HuH-7 (cell line): ENCODE measurements around the gene FHIT.

Source experiments
- DNase-seq: peaks from one replicate; pipeline ENCODE4 v3.0.0; 2011; ENCODE audit warnings: low spot score

Gene FHIT

DNA sequence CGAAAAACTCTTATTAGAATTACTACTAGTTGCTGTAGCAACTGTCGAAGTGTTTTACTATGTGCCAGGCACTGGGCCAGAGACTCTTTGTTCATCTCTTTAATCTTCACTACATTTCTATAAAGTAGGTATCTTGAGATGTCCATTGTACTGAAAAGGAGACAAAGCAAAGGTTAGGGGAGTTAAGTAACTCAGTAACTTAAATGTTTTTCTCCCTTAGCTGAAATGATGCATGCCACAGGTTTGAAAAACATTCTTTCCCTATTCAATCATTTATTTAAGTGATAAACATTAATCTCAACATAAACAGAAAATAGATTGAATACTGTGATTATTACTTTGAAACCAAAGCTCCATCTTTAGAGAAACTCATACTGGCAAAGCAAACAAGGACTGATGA lies 776.2 kb downstream of the FHIT start:
- DNase-seq, result no peak

DNA sequence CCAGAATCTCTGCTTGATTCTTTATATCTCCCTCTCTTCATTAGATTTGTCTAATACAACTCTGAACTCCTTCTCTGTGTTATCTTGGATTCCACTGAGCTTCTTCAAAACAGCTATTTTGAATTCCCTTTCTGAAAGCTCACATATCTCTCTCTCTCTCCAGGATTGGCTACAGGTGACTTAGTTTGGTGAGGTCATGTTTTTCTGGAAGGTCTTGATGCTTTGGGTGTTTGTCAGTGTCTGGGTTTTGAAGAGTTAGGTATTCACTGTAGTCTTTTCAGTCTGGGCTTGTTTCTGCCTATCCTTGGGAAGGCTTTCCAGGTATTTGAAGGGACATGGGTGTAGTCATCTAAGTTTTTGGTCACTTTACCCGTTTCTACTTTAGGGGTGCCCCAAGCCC lies 781.8 kb downstream of the FHIT start:
- no peak for DNase-seq

DNA sequence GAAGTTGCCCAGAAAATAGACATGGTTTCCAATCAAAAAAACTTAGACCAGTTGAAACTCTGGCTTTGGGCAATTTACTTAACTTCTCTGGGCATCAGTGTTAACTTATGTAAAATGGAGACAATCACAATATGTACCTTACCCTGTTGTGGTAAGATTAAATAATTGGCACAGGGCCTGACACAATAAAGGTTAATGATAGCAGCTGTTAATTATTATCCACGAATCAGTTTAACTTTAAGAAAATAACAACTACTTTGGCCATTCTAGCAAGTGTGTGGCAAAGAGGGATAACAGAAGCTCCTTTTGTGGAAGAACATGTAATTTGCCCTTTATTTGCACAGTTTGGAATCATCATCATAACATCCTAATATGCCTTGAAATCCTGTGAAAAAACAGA lies 787.6 kb downstream of the FHIT start:
- no peak for DNase-seq

DNA sequence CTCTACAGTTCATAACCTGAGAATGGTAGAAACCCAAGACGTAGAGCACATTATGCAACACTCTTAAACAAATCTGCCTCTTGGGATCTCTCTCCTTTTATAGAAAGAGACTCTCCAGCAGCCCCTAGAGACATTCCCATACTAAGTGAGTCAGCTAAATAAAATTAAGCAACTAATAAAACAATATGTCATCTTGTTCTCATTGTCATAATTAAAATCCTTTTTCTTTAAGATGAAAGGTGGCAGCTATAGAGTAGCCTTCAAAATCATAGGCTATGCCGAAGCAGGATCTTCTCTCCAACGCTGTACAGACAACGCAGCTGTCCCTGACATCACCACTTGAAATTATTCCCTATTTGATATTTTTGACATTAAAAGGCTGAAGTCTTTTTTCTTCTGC lies 790.0 kb downstream of the FHIT start:
- DNase-seq, result no peak

DNA sequence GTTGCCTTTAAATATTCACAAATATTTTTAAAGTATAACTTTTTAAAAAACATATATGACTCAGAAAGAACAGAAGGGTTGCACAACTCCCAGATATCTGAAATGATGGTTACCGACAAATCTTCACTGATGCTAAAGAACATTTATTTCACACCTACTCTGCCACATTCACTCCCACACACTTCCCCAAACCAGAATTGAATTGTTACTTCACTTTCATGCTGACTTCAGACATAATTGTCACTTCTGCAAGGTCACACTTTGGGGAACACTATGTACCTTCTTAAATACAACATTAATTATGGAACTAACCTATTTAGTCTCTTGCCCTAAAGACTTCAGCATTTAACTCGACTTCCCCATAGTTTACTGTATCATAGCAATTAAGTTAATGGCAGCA lies 795.1 kb downstream of the FHIT start:
- DNase-seq, result no peak

DNA sequence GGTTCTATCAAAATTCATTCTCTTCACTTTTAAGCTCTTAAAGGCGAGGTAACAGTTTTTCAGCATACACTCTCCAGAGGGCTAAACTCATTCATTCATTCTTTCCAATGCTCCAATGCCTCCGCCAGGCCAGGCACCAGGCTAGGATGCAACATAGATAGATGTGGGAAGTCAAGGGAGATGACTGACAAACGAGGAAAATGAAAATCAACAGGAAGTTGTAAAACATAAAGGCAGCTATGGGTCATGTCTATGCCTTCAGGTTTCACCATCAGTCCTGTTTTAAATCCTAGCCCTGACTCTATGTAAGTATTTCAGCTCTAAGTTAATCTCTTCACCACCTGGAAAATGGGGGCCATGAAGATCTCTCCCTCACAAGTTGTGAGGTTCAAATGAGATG lies 797.9 kb downstream of the FHIT start:
- DNase-seq, result no peak

DNA sequence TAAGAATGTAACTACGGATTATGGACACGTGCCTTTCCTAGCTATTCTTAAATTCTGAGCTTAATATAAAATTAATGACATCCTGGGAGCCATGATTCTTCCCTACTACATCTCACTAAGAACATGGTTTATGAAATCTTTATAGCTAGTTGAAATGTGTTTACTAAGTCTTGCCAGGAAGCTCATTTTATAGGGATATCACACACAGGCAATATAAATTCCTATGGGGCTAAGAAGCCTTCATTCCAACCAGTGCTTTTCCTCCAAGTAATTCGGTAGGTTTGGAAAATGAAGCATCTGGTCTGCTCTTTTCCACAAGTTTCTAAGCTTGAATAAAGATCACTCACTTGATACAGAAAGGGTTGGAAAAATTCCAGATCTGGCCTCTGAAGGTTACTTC lies 802.6 kb downstream of the FHIT start:
- no peak for DNase-seq

DNA sequence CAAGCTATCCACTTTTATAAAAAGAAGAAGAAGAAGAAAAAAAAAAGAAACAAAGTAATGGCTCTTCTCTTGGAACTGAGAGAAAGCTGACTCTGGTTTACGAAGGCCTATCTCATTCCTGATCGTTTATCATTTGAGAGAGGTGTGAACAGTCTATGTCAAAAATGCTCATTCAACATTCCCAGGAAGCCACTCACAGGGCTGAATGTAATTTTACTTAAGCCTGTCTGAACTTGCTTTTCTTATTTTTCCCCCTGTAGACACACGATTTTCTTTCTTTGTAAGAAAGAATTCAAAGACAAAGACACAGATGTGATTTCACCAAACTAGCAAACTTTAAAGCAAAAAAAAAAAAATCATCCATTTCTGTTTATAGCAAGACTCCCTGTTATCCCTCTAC lies 805.8 kb downstream of the FHIT start:
- no peak for DNase-seq

DNA sequence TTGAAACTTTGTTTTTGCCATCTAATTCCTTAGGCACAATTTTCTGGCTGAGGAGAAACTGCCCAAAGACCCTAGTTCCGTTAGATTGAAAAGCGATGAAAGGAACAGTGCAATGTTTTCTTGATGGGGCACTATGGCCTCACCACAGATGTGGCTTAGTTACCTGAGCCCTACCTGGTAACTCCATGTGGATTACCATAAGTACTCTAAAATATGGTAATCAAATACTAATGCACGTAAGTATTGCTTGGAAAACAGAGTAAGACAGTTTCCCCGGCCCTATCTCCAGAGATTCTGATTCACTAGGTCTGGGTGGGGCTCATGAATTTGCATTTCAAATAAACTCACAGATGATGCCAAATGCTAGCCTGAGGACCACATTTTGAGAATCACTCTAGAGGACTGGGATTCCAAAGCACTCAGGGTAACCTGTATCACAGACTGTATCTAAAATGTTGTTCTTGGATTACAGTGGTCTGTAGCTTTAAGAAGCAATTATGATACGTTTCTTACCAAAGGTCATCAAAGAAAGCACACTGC lies 806.3 kb downstream of the FHIT start:
- no peak for DNase-seq

DNA sequence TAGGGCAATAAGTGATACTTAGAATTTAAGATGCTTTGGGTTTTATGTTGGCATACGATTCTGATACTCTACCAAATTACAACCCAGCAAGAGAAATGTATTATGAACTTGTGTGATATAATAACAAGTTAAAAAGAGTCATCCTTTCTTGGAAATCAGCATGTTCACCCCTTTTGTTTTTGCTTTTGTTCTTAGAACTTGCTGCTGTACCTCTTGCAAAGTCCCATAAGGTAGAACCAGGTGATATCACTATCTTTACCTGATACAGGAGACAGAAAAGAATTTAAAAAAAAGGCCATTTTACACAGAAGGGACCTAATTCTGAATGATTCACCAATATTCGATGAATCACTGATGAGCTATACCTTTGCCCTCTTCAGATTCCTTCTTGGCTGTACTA lies 810.4 kb downstream of the FHIT start:
- no peak for DNase-seq

DNA sequence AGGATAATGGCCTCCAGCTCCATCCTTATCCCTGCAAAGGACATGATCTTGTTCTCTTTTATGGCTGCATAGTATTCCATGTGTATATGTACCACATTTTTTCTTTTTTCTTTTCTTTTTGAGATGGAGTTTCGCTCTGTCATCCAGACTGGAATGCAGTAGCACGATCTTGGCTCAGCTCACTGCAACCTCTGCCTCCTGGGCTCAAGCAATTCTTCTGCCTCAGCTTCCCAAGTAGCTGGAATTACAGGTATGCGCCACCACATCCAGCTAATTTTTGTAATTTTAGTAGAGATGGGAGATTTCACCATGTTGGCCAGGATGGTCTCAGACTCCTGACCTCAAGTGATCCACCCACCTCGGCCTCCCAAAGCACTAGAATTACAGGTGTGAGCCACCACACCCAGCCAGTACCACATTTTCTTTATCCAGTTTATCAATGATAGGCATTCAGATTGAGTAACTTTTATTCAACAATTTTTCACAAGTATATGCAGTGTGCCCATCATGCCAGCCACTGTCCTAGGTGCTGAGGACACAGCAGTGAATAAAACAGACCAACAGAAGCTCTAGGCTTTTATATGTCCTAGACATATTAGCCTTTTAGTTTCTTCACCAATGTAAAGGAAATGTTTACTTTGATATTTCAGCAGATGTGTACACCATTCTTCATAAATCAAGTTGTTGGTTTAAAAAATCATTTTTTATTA lies 815.2 kb downstream of the FHIT start:
- no peak for DNase-seq

DNA sequence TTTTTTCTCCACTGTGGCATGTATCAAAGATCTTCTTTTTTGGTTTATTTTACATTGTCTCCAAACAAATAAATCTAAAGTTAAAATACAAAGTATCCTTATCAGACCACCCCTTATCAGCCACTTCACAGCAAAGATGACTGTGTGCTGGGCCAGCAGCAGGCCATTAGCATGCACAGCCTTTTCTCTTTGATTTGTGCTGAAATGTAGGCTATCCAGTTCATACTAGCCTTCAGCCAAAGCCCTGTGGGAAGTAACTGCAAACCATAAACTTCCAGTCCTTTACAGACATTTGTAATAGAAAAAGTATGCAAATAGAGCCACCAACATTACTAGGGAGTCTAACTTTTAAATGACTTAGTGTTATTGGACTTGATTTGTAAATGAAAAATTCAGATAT lies 816.3 kb downstream of the FHIT start:
- DNase-seq, result no peak

DNA sequence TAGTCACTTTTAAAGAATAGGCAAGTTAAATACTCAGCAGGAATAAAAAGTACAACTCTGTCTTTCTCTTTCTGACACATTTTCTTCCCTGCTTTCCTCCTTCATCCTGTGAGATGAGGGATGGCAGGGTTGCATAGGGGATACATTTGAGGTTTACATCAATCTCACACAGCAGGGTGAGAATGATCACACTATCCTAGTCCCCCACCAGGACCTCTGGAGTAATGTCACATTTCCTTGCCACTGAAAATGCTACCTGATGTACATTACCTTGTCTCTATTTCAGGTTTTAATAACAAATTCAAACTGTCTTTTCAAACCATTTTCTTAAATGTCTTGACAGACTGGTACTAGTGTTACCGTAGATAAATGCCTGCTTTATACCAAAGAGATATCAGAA lies 816.9 kb downstream of the FHIT start:
- no peak for DNase-seq

DNA sequence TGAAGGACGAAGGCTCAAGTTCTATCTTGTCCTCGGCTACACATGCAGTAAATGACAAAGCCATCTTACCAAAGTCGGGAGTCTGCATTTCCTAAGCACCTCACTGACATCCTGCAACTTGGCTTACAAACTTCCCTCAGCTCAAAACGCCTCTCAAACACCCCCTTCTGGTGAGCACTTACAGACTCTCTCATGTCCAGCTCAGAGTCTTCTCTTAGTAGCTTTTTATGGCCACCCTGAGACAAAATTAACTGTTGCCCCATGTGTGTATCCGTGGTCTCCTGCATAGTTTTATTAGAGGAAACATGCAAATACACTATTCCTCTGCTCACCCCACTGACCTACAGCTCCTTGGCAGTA lies 819.7 kb downstream of the FHIT start:
- DNase-seq, result no peak

DNA sequence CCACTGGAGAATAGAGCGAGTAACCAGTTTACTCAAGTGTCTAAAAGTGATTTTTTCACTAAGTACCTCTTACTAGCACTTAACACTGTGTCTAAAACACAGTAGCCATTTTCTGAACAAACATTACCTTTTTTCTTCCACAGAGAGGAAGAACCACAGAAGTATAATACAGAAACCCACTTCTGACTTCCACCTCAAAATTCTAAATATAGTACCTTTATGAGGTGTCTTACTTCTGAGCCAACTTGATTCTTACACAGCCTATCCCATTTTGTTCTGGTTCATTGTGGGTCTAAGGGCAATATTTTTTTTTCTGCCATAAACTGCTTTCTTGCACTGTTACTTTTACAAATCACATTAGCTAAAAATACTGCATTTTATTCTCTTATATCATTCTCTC lies 821.0 kb downstream of the FHIT start:
- DNase-seq, result no peak

DNA sequence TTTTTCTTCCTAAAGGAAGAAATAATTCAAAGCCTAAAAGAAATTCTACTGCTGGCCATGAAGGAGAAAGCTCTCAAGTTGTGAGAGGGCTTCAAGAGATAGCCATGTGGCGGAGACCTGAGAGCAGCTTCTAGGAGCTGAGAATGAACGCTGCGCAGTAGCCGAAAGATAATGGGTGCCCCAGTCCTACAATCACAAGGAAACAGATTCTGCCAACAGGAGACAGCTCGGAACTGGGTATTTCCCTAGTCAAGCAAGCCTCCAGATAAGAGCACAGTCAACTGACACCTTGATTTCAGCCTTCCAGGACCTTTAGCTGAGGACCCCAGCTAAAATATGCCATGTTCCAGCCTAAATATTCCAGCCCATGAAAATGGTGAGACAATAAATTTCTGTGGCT lies 824.1 kb downstream of the FHIT start:
- no peak for DNase-seq

DNA sequence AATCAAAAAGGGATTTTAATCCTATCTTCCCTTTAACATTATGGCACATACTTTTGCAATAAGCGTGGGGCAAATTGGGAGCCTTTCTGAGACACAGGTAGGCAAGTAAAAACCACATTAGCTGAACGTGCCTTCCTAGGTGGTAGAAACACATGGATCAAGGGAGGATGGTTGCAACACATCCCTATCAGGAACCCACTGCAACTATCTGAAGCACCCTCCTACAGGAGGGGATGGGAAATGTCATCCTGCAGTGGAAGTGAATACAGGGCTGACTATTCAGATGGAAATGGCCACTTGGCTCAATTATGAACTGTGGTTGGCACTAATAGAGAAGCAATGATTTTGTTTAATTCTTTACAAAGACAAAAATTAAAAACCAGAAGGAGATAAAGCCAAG lies 826.3 kb downstream of the FHIT start:
- no peak for DNase-seq

DNA sequence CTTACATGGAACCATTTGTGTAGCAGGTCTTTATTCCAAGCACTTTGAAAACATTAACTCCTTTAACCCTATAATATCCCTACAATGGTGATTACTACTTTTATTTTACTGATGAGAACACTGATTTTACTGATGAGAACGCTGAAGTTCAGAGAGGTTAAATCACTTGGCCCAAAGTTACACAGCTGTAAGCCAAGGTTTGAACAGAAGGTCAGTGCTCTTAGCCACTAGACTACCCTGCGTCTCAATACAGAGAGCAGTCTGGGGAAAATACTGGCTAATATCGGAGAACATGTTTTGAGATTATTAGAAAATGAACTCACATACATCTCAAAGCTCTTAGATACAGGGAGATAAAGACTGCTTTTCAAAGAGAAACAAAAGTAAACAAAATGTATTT lies 827.2 kb downstream of the FHIT start:
- DNase-seq, result no peak

DNA sequence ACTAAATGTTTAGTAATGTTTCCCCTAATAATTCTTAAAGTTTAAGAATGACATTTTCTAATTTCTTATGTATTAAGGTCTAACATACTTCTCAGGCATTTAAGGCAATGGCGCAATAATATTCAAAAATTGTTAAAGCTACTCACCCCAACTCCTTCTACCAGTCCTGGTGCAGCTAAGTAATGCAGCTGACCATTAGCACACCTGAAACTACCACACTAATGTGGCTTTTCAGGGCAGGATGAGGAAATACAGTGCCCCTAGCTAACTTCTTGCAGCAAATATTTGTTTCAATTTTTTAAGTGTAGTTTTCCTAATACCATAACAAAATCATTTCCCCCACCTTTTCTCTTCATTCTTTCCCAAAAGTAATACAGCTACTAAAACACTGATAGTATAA lies 827.7 kb downstream of the FHIT start:
- no peak for DNase-seq

DNA sequence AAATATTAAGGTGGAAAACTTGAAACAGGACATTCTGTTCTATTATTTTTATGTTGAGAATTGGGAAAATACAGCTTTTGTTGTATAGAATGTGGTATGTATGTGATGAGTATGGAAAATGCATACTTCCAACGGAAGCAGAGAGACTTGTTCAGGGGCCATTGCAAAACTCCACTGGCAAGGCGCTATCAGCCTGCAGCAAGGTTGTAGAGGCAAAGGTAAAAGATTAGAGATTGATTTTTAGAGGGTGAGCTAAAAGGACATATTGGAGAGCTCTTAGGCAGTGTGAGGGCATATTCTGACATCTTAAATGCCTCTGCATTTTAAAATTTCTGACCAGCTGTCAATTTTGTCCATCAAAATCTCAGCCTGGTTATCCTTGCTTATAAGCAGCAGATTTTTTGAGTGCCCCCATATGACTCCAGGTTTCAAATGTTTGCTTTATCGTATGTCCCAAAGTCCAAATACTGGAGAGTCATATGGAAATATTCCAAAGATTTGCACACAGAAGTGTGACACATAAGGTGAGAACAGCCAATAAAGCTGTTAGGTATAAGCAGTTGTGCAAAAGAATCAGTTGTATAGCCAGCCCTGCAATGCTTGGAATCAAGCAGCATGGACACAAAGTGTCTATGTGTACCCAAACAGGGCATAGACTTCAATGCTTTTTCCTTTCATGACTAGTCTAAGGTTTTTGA lies 829.4 kb downstream of the FHIT start:
- no peak for DNase-seq

DNA sequence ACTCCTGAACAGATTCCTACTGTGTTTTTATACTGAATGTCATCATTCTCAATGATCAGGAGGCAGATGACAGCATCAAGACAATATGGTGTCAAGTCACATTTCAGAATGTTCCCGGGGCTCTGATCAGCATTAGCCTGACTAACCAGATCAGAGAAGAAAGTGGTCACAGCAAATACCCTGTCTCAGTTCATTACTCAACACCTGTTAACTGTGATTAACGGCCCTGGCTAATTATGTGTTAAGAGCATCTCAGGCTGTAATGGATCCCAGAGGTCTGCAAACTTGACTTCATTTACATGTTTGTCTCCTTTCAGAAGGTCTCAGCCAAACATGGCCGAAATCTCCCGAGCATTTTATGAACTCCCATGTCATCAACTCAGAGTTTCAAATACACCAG lies 833.7 kb downstream of the FHIT start:
- no peak for DNase-seq

DNA sequence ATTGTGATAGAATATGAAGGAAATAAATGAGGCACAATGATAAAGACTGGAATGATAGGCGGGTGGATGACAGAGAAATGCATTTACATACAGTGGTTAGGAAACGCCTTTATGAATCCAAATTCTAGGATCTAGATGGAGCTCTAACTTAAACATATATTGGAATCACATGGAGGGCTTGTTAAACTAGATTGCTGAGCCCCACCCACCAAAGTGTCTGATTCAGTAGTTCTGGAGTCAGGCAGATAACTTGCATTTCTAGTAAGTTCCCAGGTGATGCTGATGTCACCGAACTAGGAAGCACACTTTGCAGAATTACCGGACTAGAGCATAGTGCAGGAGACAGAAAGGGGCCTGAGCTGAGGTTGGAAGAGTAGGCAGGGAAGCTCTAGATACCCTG lies 837.2 kb downstream of the FHIT start:
- DNase-seq, result no peak

DNA sequence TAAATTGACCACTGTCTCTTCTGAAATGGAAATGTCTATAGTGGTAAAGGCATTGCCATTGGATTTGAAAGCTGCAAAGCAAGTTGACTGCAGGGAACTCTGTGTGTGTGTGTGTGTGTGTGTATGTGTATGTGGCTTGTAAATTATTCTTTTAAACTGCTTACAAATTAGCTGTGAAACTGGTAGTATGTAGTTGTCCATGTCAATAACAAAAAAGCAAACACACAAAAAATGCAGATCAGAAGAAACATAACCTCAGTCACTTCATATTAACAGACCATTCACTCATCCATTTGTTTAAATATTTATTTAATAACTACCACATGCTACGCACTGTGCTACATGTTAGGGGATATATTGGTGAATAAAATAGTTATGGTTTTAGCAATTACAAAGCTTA lies 837.7 kb downstream of the FHIT start:
- DNase-seq, result no peak

DNA sequence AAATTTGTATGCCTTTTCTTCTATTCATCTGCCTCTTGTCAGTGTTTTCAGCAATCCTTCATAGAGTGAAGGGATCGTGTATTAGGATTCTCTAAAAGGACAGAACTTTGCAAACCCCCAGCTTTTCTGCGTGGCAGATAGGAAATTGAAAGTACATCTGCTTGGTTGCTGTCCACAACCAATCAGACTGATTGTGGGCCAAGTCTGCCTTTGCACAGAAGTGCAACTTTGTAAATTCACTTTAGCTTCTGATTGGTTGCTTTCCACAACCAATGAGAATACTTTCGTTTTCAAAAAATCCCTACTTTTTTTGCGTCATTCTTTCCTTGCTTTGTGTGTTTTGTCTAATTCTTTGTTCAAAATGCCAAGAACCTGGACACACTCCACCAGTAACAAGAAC lies 847.4 kb downstream of the FHIT start:
- DNase-seq, result no peak
